SK-N-SH (cell line): ENCODE measurements around the gene MTCH1. TPM values are rescaled to one million over a fixed set of nuclear protein-coding genes. Genes with fewer than 3 reads are reported as not detected.

Experiments
- CTCF ChIA-PET: fragments of 300-600, 350-600 bp; formaldehyde crosslinking; extraction: SDS; loops from one replicate; lab custom pipeline; 2021; lab: Yijun Ruan, JAX
- POLR2A ChIA-PET: fragments of 350-600 bp; sonication (Branson Sonifier 250); formaldehyde crosslinking; extraction: SDS; loops from one replicate; lab custom pipeline; 2020; ENCODE audit warnings: antibody characterized with exemption, inconsistent platforms; lab: Yijun Ruan, JAX
- DNase-seq: peaks from one replicate; pipeline ENCODE4 v3.0.0; 2012
- H2AFZ ChIP-seq: fragments of 200-600 bp; sonication (generic); 2 replicates; pipeline ENCODE4 v1.8.1; 2016; ENCODE audit warnings: antibody characterized with exemption, mild to moderate bottlenecking, low read depth
- H3F3A ChIP-seq: fragments of 200-600 bp; sonication (generic); replicated peaks from 2 replicates; pipeline ENCODE3; 2016; ENCODE audit warnings: antibody characterized with exemption, mild to moderate bottlenecking; ENCODE audit not compliant: insufficient read depth
- H3K27ac ChIP-seq, 2 experiments: fragments of 200-500 bp in 1 of 2; fragments of 200-600 bp in 1 of 2; sonication (Bioruptor generic) in 1 of 2; sonication (generic), shearing (Covaris generic) in 1 of 2; 2 replicates each; pipeline versions ENCODE4 v1.5.1 to v1.6.1; 2014 to 2016; ENCODE audit warnings: low read depth in 2 of 2, inconsistent platforms in 1 of 2, low read length in 1 of 2, mild to moderate bottlenecking in 1 of 2, mixed read lengths in 1 of 2
- H3K27me3 ChIP-seq: fragments of 200-600 bp; sonication (generic), shearing (Covaris generic); 2 replicates; pipeline ENCODE4 v1.6.1; 2016; ENCODE audit warnings: mixed run types; ENCODE audit not compliant: insufficient read depth
- H3K36me3 ChIP-seq, 2 experiments: fragments of 200-500 bp in 1 of 2; fragments of 200-600 bp in 1 of 2; sonication (Bioruptor generic) in 1 of 2; sonication (generic) in 1 of 2; replicated peaks in 1 of 2; 2 replicates each; pipeline versions ENCODE3 to v1.5.1; 2014 to 2016; ENCODE audit warnings: low read length in 1 of 2, mild to moderate bottlenecking in 1 of 2; ENCODE audit not compliant: insufficient read depth in 2 of 2, control insufficient read depth in 1 of 2
- H3K4me1 ChIP-seq, 2 experiments: fragments of 200-500 bp in 1 of 2; fragments of 200-600 bp in 1 of 2; sonication (Bioruptor generic) in 1 of 2; sonication (generic), shearing (Covaris generic) in 1 of 2; 2 replicates each; pipeline versions ENCODE4 v1.5.1 to v1.6.1; 2014 to 2016; ENCODE audit warnings: low read depth in 1 of 2, low read length in 1 of 2, mixed run types in 1 of 2; ENCODE audit not compliant: insufficient read depth in 2 of 2, control insufficient read depth in 1 of 2
- H3K4me2 ChIP-seq: fragments of 200-600 bp; sonication (generic), shearing (Covaris generic); 2 replicates; pipeline ENCODE4 v1.6.1; 2017; ENCODE audit warnings: mixed run types
- H3K4me3 ChIP-seq, 2 experiments: fragments of 200-500 bp in 1 of 2; fragments of 200-600 bp in 1 of 2; sonication (Bioruptor generic) in 1 of 2; sonication (generic), shearing (Covaris generic) in 1 of 2; 2 replicates each; pipeline versions ENCODE4 v1.5.1 to v1.8.1; 2014 to 2016; ENCODE audit warnings: low read depth in 2 of 2, inconsistent platforms in 1 of 2, low read length in 1 of 2, mild to moderate bottlenecking in 1 of 2, mixed read lengths in 1 of 2, moderate library complexity in 1 of 2
- H3K79me2 ChIP-seq: fragments of 200-600 bp; sonication (generic); 2 replicates; pipeline ENCODE4 v1.8.1; 2017; ENCODE audit warnings: mild to moderate bottlenecking; ENCODE audit not compliant: insufficient read depth
- H3K9ac ChIP-seq: fragments of 200-600 bp; sonication (generic); 2 replicates; pipeline ENCODE4 v1.6.1; 2017; ENCODE audit warnings: mixed run types
- H3K9me2 ChIP-seq: fragments of 200-600 bp; sonication (generic); 2 replicates; pipeline ENCODE4 v1.6.1; 2017; ENCODE audit warnings: mixed run types
- H3K9me3 ChIP-seq: fragments of 200-600 bp; sonication (generic); 2 replicates; pipeline ENCODE4 v1.6.1; 2017; ENCODE audit warnings: mixed run types, mild to moderate bottlenecking, moderate library complexity
- H4K20me1 ChIP-seq: fragments of 200-600 bp; sonication (generic); 2 replicates; pipeline ENCODE4 v1.6.1; 2017; ENCODE audit warnings: mild to moderate bottlenecking, mixed run types; ENCODE audit not compliant: insufficient read depth
- CHD2 ChIP-seq: fragments of 150-350 bp; IDR thresholded peaks from 2 replicates; pipeline ENCODE4 v1.6.1; 2018; ENCODE audit warnings: low read length; ENCODE audit not compliant: partially characterized antibody
- EZH2phosphoT487 ChIP-seq: fragments of 200-600 bp; sonication (generic); IDR thresholded peaks from 2 replicates; pipeline ENCODE4 v1.6.1; 2017; ENCODE audit warnings: low read depth, mixed run types, mild to moderate bottlenecking, antibody characterized with exemption, moderate library complexity, borderline replicate concordance
- FOSL2 ChIP-seq: IDR thresholded peaks from 2 replicates; pipeline ENCODE4 v1.4.0; 2012; ENCODE audit warnings: low read depth, mild to moderate bottlenecking, moderate library complexity, borderline replicate concordance
- MAX ChIP-seq: IDR thresholded peaks from 2 replicates; pipeline ENCODE4 v1.4.0; 2012; ENCODE audit warnings: low read depth
- MEF2A ChIP-seq: IDR thresholded peaks from 2 replicates; pipeline ENCODE4 v1.4.0; 2012; ENCODE audit warnings: low read depth, borderline replicate concordance
- PBX3 ChIP-seq: IDR thresholded peaks from 2 replicates; pipeline ENCODE4; 2012
- RAD21 ChIP-seq: IDR thresholded peaks from 2 replicates; pipeline ENCODE4 v1.6.1; 2012; ENCODE audit warnings: mild to moderate bottlenecking, low read length
- REST ChIP-seq: IDR thresholded peaks from 2 replicates; pipeline ENCODE4 v1.6.1; 2012; ENCODE audit warnings: mild to moderate bottlenecking, low read depth, low read length, moderate library complexity
- SIN3A ChIP-seq: IDR thresholded peaks from 2 replicates; pipeline ENCODE4 v1.6.1; 2012; ENCODE audit warnings: low read depth, mild to moderate bottlenecking, low read length, moderate library complexity, borderline replicate concordance
- TEAD4 ChIP-seq: IDR thresholded peaks from 2 replicates; pipeline ENCODE4 v1.4.0; 2012; ENCODE audit warnings: mild to moderate bottlenecking, borderline replicate concordance; ENCODE audit not compliant: insufficient read depth
- USF1 ChIP-seq: IDR thresholded peaks from 2 replicates; pipeline ENCODE4 v1.4.0; 2012; ENCODE audit warnings: low read depth, borderline replicate concordance
- YY1 ChIP-seq: IDR thresholded peaks from 2 replicates; pipeline ENCODE4 v1.4.0; 2012; ENCODE audit warnings: low read depth, mild to moderate bottlenecking
- WGBS: methylation state at CpG from one replicate; pipeline ENCODE4 v1.1.6; 2017; ENCODE audit warnings: low lambda C conversion rate; 5-methylcytosine and 5-hydroxymethylcytosine counted together
- polyA plus RNA-seq, 3 experiments: library from polyadenylated mRNA; depleted of rRNA; stranded (reverse); fragments of >200 nt; gene quantifications; 2 replicates each; pipeline ENCODE4 v1.2.3, GENCODE V29; 2012

MTCH1 gene
- polyA plus RNA-seq, 1 of the 3 experiments (the other 2 are of a cell fraction): 151 TPM

GRCh38 chr6:37033819-37034795 lies 48.1 kb upstream of the MTCH1 start (continued):
- no peak for TF ChIP-seq REST

- POLR2A ChIA-PET: interaction anchor here (1.2 kb wide), 1 partner anchor 14 kb away, joined by 3 read pairs; no protein-coding TSS in a partner anchor
- no peak overlapping the region for H3K27ac ChIP-seq
- no peaks in the 10 kb centered on the region for H3K36me3 ChIP-seq
Observed at GRCh38 chr6:37033255-37033654, 47.3 kb upstream of the MTCH1 start.

More at GRCh38 chr6:37033255-37033654, 47.3 kb upstream of the MTCH1 start:
- no peaks in the 10 kb centered on the region for H3K9me3 ChIP-seq
- CTCF ChIA-PET: interaction anchor here (1.3 to 36.6 kb wide), 4 partner anchors 4 to 177 kb away, joined by 4 to 678 read pairs (median 348); no protein-coding TSS in a partner anchor
- 78% methylated on average over 7 of the region's 7 CpGs for WGBS
- H3K79me2 ChIP-seq: no peaks in the 10 kb centered on the region
- no peak overlapping the region for H3K4me3 ChIP-seq
- no peaks in the 10 kb centered on the region for H3K27me3 ChIP-seq
- peaks cover 0 to 4% of the 10 kb centered on the region in 2 experiments; a peak in 2 of 4 replicates for H3K4me1 ChIP-seq
- H3K9ac ChIP-seq: no peak overlapping the region
- TF ChIP-seq USF1 (no peak), MEF2A (no peak), CHD2 (no peak), SIN3A (no peak), TEAD4 (no peak), YY1 (no peak), RAD21 (no peak), FOSL2 (no peak), PBX3 (no peak), MAX (no peak), EZH2phosphoT487 (no peak)
- TF ChIP-seq, all 33 proteins: peak for 0
- no peak overlapping the region for H2AFZ ChIP-seq
- H3K4me2 ChIP-seq: no peak overlapping the region
- no peaks in the 10 kb centered on the region for H3F3A ChIP-seq
- H4K20me1 ChIP-seq: no peaks in the 10 kb centered on the region
- H3K9me2 ChIP-seq: no peaks in the 10 kb centered on the region
- no peak for DNase-seq
